Upper lobe of left lung (tissue), 4 donors: ENCODE data around the gene PLEKHH2.

ENCODE experiments used
- CTCF ChIP-seq, 6 experiments: fragments of 450-650 bp in 4 of 6; fragments of 200-600 bp in 2 of 6; sonication (generic) in 2 of 6; IDR thresholded peaks; one replicate each; pipeline ENCODE4 v1.5.1; 2016 to 2019; ENCODE audit warnings: antibody characterized with exemption in 6 of 6
- POLR2AphosphoS5 ChIP-seq, 2 donors: sonication (generic); formaldehyde crosslinking; IDR thresholded peaks; one replicate each; pipeline ENCODE4 v1.5.1; 2017; ENCODE audit warnings: antibody characterized with exemption in 2 of 2

DNA sequence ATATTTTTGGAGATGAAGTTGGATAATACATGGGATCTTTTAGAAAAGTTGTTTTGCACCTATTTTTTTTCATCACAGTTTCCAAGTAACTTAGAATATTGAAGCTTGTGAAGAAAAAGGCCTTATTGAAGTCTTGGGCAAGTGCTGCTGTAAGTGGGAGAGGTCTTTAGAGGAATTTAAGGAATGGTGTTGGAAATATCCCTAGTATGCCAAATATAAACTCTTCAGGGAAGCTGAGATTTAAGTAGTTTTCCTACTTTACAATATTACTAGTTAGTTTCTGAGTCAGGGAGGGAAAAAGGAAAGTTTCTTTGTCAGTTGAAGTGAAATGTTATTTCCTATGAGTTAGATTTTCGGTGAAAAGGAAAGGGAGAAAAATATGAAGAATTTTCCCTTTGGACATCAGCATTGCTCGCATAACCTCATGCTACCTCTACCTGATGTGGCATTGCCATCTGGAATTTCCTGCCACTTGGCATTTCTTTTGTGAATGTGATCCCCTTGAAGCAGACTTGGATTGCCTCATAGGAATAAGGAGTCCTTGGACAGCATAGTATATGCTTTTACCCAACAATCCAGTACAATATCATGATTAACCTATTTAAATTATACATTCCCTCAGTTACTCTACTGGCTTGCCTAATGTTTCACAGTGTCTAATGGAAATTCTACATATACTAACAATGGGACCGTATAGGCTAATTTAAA is 12.1 kb downstream of the PLEKHH2 start:
- TF ChIP-seq CTCF (IDR thresholded peaks at IDR 0.05): no peak
- no peak for TF ChIP-seq POLR2AphosphoS5 (IDR thresholded peaks at IDR 0.05)
